Measurements from ENCODE around the gene CNTN6. TPM values are rescaled to one million over a fixed set of nuclear protein-coding genes. Genes with fewer than 3 reads are reported as not detected.

The CNTN6 gene
- not detected in 2 replicates for total RNA-seq (2014; rRNA removed; shearing (Covaris generic))
- not detected in 2 replicates for polyA plus RNA-seq (2016; fragmentation: Nextera tagmentation; extraction: Ambion mirVana)
- long read RNA-seq: 0 reads

DNA sequence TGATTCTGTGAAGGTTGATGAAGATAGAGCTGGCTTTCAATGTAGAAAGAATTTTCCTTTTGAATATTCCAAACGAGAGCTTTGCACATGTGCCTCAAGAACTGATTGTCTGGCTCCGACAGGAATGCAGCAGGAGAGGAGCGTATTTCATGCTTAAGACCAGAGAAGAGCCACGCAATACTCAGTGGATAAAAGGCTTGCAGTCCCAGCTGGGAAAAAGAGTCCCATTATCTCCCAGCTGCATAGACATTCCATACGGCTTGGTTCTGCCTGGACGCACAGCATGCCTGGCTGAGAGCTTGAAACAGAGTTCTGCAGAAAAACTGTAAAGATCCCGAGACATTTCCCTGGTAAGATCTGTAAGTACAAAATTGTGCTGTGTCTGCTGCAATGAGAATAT, at the start of gene CNTN6:
TSS of gene CNTN6 (plus strand) at position 254 of the 400 bp plus-strand sequence. CDS start 54,985 bp downstream, outside the sequence.
- no peaks in the 10 kb centered on the region for H4K20me1 ChIP-seq (replicated peaks; ENCODE audit: insufficient read depth)
- no peaks in the 10 kb centered on the region for H3F3A ChIP-seq (replicated peaks; ENCODE audit: low read depth)
- no peaks in the 10 kb centered on the region for H3K4me1 Mint-ChIP-seq
- TF ChIP-seq, protein P1, sequence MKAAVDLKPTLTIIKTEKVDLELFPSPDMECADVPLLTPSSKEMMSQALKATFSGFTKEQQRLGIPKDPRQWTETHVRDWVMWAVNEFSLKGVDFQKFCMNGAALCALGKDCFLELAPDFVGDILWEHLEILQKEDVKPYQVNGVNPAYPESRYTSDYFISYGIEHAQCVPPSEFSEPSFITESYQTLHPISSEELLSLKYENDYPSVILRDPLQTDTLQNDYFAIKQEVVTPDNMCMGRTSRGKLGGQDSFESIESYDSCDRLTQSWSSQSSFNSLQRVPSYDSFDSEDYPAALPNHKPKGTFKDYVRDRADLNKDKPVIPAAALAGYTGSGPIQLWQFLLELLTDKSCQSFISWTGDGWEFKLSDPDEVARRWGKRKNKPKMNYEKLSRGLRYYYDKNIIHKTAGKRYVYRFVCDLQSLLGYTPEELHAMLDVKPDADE (IDR thresholded peaks at IDR 0.05): no peak
- TF ChIP-seq NANOG (IDR thresholded peaks at IDR 0.05; ENCODE audit: borderline replicate concordance) (no peak), ZNF114 (CRISPR knock-in tag; IDR thresholded peaks at IDR 0.05) (no peak), CREB1 (CRISPR knock-in tag; IDR thresholded peaks at IDR 0.05; ENCODE audit: low read depth) (no peak), EZH2phosphoT487 (IDR thresholded peaks at IDR 0.05; ENCODE audit: unreplicated experiment) (no peak), POLR2AphosphoS5 (IDR thresholded peaks at IDR 0.05; ENCODE audit: low read depth) (no peak), JUNB (IDR thresholded peaks at IDR 0.05; ENCODE audit: unreplicated experiment) (no peak), STAT1 (IDR thresholded peaks at IDR 0.05; ENCODE audit: unreplicated experiment) (no peak), EZH2 (IDR thresholded peaks at IDR 0.05; ENCODE audit: low read depth, unreplicated experiment) (no peak), ZNF331 (CRISPR knock-in tag; IDR thresholded peaks at IDR 0.05; ENCODE audit: low read depth) (no peak)
- TF ChIP-seq, protein P2, sequence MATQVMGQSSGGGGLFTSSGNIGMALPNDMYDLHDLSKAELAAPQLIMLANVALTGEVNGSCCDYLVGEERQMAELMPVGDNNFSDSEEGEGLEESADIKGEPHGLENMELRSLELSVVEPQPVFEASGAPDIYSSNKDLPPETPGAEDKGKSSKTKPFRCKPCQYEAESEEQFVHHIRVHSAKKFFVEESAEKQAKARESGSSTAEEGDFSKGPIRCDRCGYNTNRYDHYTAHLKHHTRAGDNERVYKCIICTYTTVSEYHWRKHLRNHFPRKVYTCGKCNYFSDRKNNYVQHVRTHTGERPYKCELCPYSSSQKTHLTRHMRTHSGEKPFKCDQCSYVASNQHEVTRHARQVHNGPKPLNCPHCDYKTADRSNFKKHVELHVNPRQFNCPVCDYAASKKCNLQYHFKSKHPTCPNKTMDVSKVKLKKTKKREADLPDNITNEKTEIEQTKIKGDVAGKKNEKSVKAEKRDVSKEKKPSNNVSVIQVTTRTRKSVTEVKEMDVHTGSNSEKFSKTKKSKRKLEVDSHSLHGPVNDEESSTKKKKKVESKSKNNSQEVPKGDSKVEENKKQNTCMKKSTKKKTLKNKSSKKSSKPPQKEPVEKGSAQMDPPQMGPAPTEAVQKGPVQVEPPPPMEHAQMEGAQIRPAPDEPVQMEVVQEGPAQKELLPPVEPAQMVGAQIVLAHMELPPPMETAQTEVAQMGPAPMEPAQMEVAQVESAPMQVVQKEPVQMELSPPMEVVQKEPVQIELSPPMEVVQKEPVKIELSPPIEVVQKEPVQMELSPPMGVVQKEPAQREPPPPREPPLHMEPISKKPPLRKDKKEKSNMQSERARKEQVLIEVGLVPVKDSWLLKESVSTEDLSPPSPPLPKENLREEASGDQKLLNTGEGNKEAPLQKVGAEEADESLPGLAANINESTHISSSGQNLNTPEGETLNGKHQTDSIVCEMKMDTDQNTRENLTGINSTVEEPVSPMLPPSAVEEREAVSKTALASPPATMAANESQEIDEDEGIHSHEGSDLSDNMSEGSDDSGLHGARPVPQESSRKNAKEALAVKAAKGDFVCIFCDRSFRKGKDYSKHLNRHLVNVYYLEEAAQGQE (IDR thresholded peaks at IDR 0.05; ENCODE audit: unreplicated experiment): no peak
- TF ChIP-seq, protein P3, sequence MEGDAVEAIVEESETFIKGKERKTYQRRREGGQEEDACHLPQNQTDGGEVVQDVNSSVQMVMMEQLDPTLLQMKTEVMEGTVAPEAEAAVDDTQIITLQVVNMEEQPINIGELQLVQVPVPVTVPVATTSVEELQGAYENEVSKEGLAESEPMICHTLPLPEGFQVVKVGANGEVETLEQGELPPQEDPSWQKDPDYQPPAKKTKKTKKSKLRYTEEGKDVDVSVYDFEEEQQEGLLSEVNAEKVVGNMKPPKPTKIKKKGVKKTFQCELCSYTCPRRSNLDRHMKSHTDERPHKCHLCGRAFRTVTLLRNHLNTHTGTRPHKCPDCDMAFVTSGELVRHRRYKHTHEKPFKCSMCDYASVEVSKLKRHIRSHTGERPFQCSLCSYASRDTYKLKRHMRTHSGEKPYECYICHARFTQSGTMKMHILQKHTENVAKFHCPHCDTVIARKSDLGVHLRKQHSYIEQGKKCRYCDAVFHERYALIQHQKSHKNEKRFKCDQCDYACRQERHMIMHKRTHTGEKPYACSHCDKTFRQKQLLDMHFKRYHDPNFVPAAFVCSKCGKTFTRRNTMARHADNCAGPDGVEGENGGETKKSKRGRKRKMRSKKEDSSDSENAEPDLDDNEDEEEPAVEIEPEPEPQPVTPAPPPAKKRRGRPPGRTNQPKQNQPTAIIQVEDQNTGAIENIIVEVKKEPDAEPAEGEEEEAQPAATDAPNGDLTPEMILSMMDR (conservative IDR thresholded peaks at IDR 0.05; ENCODE audit: low read depth in 2 of 2): no peak
- TF ChIP-seq, protein P4, sequence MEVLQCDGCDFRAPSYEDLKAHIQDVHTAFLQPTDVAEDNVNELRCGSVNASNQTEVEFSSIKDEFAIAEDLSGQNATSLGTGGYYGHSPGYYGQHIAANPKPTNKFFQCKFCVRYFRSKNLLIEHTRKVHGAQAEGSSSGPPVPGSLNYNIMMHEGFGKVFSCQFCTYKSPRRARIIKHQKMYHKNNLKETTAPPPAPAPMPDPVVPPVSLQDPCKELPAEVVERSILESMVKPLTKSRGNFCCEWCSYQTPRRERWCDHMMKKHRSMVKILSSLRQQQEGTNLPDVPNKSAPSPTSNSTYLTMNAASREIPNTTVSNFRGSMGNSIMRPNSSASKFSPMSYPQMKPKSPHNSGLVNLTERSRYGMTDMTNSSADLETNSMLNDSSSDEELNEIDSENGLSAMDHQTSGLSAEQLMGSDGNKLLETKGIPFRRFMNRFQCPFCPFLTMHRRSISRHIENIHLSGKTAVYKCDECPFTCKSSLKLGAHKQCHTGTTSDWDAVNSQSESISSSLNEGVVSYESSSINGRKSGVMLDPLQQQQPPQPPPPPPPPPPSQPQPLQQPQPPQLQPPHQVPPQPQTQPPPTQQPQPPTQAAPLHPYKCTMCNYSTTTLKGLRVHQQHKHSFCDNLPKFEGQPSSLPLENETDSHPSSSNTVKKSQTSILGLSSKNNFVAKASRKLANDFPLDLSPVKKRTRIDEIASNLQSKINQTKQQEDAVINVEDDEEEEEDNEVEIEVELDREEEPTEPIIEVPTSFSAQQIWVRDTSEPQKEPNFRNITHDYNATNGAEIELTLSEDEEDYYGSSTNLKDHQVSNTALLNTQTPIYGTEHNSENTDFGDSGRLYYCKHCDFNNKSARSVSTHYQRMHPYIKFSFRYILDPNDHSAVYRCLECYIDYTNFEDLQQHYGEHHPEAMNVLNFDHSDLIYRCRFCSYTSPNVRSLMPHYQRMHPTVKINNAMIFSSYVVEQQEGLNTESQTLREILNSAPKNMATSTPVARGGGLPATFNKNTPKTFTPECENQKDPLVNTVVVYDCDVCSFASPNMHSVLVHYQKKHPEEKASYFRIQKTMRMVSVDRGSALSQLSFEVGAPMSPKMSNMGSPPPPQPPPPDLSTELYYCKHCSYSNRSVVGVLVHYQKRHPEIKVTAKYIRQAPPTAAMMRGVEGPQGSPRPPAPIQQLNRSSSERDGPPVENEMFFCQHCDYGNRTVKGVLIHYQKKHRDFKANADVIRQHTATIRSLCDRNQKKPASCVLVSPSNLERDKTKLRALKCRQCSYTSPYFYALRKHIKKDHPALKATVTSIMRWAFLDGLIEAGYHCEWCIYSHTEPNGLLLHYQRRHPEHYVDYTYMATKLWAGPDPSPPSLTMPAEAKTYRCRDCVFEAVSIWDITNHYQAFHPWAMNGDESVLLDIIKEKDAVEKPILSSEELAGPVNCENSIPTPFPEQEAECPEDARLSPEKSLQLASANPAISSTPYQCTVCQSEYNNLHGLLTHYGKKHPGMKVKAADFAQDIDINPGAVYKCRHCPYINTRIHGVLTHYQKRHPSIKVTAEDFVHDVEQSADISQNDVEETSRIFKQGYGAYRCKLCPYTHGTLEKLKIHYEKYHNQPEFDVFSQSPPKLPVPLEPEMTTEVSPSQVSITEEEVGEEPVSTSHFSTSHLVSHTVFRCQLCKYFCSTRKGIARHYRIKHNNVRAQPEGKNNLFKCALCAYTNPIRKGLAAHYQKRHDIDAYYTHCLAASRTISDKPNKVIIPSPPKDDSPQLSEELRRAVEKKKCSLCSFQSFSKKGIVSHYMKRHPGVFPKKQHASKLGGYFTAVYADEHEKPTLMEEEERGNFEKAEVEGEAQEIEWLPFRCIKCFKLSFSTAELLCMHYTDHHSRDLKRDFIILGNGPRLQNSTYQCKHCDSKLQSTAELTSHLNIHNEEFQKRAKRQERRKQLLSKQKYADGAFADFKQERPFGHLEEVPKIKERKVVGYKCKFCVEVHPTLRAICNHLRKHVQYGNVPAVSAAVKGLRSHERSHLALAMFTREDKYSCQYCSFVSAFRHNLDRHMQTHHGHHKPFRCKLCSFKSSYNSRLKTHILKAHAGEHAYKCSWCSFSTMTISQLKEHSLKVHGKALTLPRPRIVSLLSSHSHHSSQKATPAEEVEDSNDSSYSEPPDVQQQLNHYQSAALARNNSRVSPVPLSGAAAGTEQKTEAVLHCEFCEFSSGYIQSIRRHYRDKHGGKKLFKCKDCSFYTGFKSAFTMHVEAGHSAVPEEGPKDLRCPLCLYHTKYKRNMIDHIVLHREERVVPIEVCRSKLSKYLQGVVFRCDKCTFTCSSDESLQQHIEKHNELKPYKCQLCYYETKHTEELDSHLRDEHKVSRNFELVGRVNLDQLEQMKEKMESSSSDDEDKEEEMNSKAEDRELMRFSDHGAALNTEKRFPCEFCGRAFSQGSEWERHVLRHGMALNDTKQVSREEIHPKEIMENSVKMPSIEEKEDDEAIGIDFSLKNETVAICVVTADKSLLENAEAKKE (CRISPR knock-in tag; IDR thresholded peaks at IDR 0.05): no peak
- no peaks in the 10 kb centered on the region; the same call in 1 of the 2 replicates for H3K9me2 ChIP-seq (ENCODE audit: insufficient read depth)
- no peak within 1 kb of the TSS for H3K4me3 Mint-ChIP-seq
- H3K27ac Mint-ChIP-seq: no peak within 1 kb of the TSS
- DNase-seq (ENCODE audit: low spot score) (peak; percentile 33), ATAC-seq (no peak)
- H3K4me3 ChIP-seq: no peak within 1 kb of the TSS
- H3K27me3 ChIP-seq (ENCODE audit: insufficient read depth): no peaks in the 10 kb centered on the region
- H3K27ac ChIP-seq (ENCODE audit: low read depth): no peak within 1 kb of the TSS
- peaks cover 94% of the 10 kb centered on the region for H3K9me3 Mint-ChIP-seq
- no peaks in the 10 kb centered on the region for H3K79me2 ChIP-seq (replicated peaks; ENCODE audit: insufficient read depth)
- peak within 1 kb of the TSS; percentile 6 for H2AFZ ChIP-seq
- peaks cover 13% of the 10 kb centered on the region for H3K4me1 ChIP-seq (ENCODE audit: insufficient read depth)
- H3K36me3 Mint-ChIP-seq (ENCODE audit: low read depth): peaks cover 34% of the 10 kb centered on the region
- no peaks in the 10 kb centered on the region for H3K36me3 ChIP-seq (ENCODE audit: insufficient read depth)
- peak within 1 kb of the TSS; percentile 28; the same call in 1 of the 2 replicates for H3K4me2 ChIP-seq
- H3K27me3 Mint-ChIP-seq (ENCODE audit: insufficient read depth, low read depth, poor library complexity): peaks cover 4% of the 10 kb centered on the region

Measured in GM23338 (cell line).